Type B pancreatic cell (in vitro differentiated cells): ENCODE results near the gene MRPS31. TPM values are rescaled to one million over a fixed set of nuclear protein-coding genes. Genes with fewer than 3 reads are reported as not detected.
"Not testable (repeated sequence)": the region's sequence is repeated elsewhere in the genome, so short reads cannot be mapped to it uniquely, and the experiment has no call there.

Experiments used
- DNase-seq: peaks from one replicate; pipeline ENCODE4 v3.0.0; 2021; ENCODE audit warnings: mixed read lengths; ENCODE audit not compliant: unreplicated experiment; ENCODE audit errors: extremely low spot score
- H3K27ac Mint-ChIP-seq: 2 replicates; pipeline ENCODE4 v1.8.0; 2021; ENCODE audit warnings: mild to moderate bottlenecking, mixed read lengths
- H3K27me3 Mint-ChIP-seq: 2 replicates; pipeline ENCODE4 v1.8.0; 2021; ENCODE audit warnings: mixed read lengths
- H3K36me3 Mint-ChIP-seq: 2 replicates; pipeline ENCODE4 v1.8.0; 2021; ENCODE audit warnings: mixed read lengths
- H3K4me1 Mint-ChIP-seq: one replicate; pipeline ENCODE4 v1.8.0; 2021; ENCODE audit warnings: mixed read lengths; ENCODE audit not compliant: unreplicated experiment
- H3K4me3 Mint-ChIP-seq: 2 replicates; pipeline ENCODE4 v1.8.0; 2021; ENCODE audit warnings: mild to moderate bottlenecking, mixed read lengths
- H3K9me3 Mint-ChIP-seq: 2 replicates; pipeline ENCODE4 v1.8.0; 2021; ENCODE audit warnings: mixed read lengths
- total RNA-seq: library from RNA; stranded (reverse); gene quantifications from 2 replicates; pipeline ENCODE4 v1.2.1, GENCODE V29; 2021; ENCODE audit warnings: low replicate concordance
- TF ChIP-seq, protein P1 (sequence below): fragments of 200-600 bp; sonication (generic); conservative IDR thresholded peaks from 2 replicates; pipeline ENCODE4 v1.5.0; 2021; ENCODE audit warnings: antibody characterized with exemption, mild to moderate bottlenecking

The MRPS31 gene
- total RNA-seq, 1 donor from 2014 or later: 33.6 TPM

DNA sequence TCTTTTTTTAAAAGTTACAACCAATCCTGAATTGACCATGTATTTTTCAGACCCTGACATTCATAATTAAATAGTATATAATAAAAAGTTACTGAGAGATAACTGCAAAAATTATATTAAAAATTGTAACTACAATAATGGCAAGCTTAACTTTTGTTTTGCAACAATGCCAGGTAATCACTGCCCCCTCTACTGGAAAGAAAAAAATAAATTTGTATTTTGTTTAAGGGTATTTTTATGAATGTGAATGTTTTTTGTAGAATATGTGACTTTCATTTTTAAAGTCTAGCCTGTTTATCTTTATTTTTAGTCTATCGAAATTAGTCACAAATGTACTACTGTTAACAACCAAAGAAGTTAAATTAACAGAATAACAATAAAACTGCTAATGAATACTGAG is 21.7 kb downstream of the MRPS31 start:
- Mint-ChIP-seq H3K27ac (no peak overlapping the region), H3K27me3 (no peaks in the 10 kb centered on the region), H3K4me1 (no peaks in the 10 kb centered on the region), H3K4me3 (no peak overlapping the region), H3K9me3 (no peaks in the 10 kb centered on the region), H3K36me3 (peaks cover 10% of the 10 kb centered on the region)
- TF ChIP-seq, protein P1, sequence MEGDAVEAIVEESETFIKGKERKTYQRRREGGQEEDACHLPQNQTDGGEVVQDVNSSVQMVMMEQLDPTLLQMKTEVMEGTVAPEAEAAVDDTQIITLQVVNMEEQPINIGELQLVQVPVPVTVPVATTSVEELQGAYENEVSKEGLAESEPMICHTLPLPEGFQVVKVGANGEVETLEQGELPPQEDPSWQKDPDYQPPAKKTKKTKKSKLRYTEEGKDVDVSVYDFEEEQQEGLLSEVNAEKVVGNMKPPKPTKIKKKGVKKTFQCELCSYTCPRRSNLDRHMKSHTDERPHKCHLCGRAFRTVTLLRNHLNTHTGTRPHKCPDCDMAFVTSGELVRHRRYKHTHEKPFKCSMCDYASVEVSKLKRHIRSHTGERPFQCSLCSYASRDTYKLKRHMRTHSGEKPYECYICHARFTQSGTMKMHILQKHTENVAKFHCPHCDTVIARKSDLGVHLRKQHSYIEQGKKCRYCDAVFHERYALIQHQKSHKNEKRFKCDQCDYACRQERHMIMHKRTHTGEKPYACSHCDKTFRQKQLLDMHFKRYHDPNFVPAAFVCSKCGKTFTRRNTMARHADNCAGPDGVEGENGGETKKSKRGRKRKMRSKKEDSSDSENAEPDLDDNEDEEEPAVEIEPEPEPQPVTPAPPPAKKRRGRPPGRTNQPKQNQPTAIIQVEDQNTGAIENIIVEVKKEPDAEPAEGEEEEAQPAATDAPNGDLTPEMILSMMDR: peak; percentile 44
- DNase-seq: no peak

DNA sequence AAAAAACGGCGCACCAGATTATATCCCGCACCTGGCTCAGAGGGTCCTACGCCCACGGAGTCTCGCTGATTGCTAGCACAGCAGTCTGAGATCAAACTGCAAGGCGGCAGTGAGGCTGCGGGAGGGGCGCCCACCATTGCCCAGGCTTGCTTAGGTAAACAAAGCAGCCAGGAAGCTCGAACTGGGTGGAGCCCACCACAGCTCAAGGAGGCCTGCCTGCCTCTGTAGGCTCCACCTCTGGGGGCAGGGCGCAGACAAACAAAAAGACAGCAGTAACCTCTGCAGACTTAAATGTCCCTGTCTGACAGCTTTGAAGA is 35.8 kb downstream of the MRPS31 start:
- DNase-seq, H3K27ac Mint-ChIP-seq, H3K4me1 Mint-ChIP-seq, H3K27me3 Mint-ChIP-seq, H3K9me3 Mint-ChIP-seq: not testable (repeated sequence)
- Mint-ChIP-seq H3K4me3 (peak overlapping the region; percentile 64), H3K36me3 (peaks cover 16% of the 10 kb centered on the region)

GRCh38 chr13:40734536-40735231 is 36.3 kb downstream of the MRPS31 start:
- H3K27ac Mint-ChIP-seq: not testable (repeated sequence)

GRCh38 chr13:40732658-40733057 is 38.3 kb downstream of the MRPS31 start:
- TF ChIP-seq, protein P1: no peak
- no peak for DNase-seq
- Mint-ChIP-seq H3K9me3 (no peaks in the 10 kb centered on the region), H3K27ac (no peak overlapping the region), H3K4me3 (no peak overlapping the region), H3K4me1 (no peaks in the 10 kb centered on the region), H3K27me3 (no peaks in the 10 kb centered on the region), H3K36me3 (peaks cover 20% of the 10 kb centered on the region)

More at GRCh38 chr13:40734536-40735231, 36.3 kb downstream of the MRPS31 start:
- Mint-ChIP-seq H3K4me3 (peak overlapping the region; percentile 72), H3K36me3 (peaks cover 16% of the 10 kb centered on the region)
- not testable (repeated sequence) for DNase-seq, H3K9me3 Mint-ChIP-seq, H3K27me3 Mint-ChIP-seq, H3K4me1 Mint-ChIP-seq

- H3K27ac Mint-ChIP-seq: no peak overlapping the region
- no peaks in the 10 kb centered on the region for H3K9me3 Mint-ChIP-seq
- no peak for DNase-seq
- H3K27me3 Mint-ChIP-seq: no peaks in the 10 kb centered on the region
- peaks cover 15% of the 10 kb centered on the region for H3K36me3 Mint-ChIP-seq
- H3K4me1 Mint-ChIP-seq: no peaks in the 10 kb centered on the region
- TF ChIP-seq, protein P1: no peak
- no peak overlapping the region for H3K4me3 Mint-ChIP-seq
Observed at GRCh38 chr13:40728595-40728994, 42.4 kb downstream of the MRPS31 start.

DNA sequence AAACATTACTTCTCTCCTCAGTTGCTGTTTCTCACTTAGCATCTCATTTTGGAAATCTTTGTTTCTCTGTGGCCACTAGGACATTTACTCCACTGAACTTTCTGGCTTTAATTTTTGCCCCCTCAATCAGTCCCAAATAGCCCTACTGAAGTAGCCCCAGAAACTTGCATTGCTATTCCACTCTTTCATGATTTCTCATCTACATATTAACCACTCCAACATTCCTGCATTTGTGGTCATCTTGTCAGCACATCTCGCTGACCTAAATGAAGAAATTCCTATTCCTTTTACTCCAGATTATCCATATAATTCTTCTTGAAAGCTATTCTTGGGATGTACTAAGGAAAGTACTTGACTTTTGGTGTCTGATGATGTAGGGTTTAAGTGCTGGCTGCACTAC is 56.6 kb downstream of the MRPS31 start:
- peaks cover 24% of the 10 kb centered on the region for H3K36me3 Mint-ChIP-seq

DNA sequence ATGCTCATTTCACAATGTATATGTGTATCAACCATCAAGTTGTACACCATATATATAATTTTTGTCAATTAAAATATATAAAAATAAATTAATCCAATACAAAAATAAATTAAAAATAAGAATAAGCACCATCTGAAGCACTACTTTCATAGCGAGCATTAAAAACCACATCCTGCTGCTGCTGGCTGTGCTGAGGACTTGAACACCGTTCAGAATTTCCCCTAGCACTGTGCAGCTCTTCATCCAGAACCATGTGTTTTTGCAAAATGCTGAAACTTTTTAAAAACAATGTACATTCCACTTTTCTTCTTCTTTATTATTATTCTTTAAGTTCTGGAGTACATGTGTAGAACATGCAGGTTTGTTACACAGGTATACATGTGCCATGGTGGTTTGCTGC is 64.6 kb downstream of the MRPS31 start:
- no peak overlapping the region for H3K4me3 Mint-ChIP-seq
- peaks cover 12% of the 10 kb centered on the region for H3K36me3 Mint-ChIP-seq
- H3K27me3 Mint-ChIP-seq: no peaks in the 10 kb centered on the region
- H3K4me1 Mint-ChIP-seq: no peaks in the 10 kb centered on the region
- TF ChIP-seq, protein P1: no peak
- no peak overlapping the region for H3K27ac Mint-ChIP-seq
- peaks cover 21% of the 10 kb centered on the region for H3K9me3 Mint-ChIP-seq
- no peak for DNase-seq

More for the DNA sequence above, 56.6 kb downstream of the MRPS31 start:
- H3K9me3 Mint-ChIP-seq: peaks cover 16% of the 10 kb centered on the region
- H3K27ac Mint-ChIP-seq, H3K4me3 Mint-ChIP-seq, H3K27me3 Mint-ChIP-seq, H3K4me1 Mint-ChIP-seq, DNase-seq: not testable (repeated sequence)
